ENCODE measurements around the gene EIF3K. TPM values are rescaled to one million over a fixed set of nuclear protein-coding genes. Genes with fewer than 3 reads are reported as not detected.

EIF3K gene
- polyA plus RNA-seq, 1 experiment = 357 TPM

- no peak overlapping the region for H3K4me3 ChIP-seq (ENCODE audit: low read depth, low read length)
- H3K36me3 ChIP-seq (ENCODE audit: control insufficient read depth, insufficient read depth, low read length) = no peaks in the 10 kb centered on the region
- no peak for TF ChIP-seq CTCF (IDR thresholded peaks at IDR 0.05; ENCODE audit: insufficient read depth, low read depth, low read length)
- H3K27me3 ChIP-seq (ENCODE audit: control insufficient read depth, insufficient read depth, low read length) = no peaks in the 10 kb centered on the region
- no peak for DNase-seq (ENCODE audit: low read depth)
- ChIA-PET POLR2A (interaction anchor here (0.6 to 0.7 kb wide), 2 partner anchors 226 to 230 kb away, joined by 3 to 8 read pairs; no protein-coding TSS in a partner anchor), CTCF (interaction anchor here (0.9 to 6.1 kb wide), 3 partner anchors 9 to 242 kb away, joined by 3 to 49 read pairs (median 5); partner anchors contain the start of gene FAM98C)
Observed at GRCh38 chr19:38644719-38645118, 25.7 kb downstream of the EIF3K start.

- ChIA-PET CTCF (interaction anchor here (0.6 to 6.1 kb wide), 8 partner anchors 9 to 328 kb away, joined by 3 to 49 read pairs (median 3); partner anchors contain the start of genes FAM98C and FBXO17), POLR2A (interaction anchor here (0.5 to 1.4 kb wide), 7 partner anchors 27 to 182 kb away, joined by 3 to 5 read pairs (median 3); partner anchors contain the start of gene EIF3K)
- H3K36me3 ChIP-seq (ENCODE audit: control insufficient read depth, insufficient read depth, low read length) = no peaks in the 10 kb centered on the region
- peak; percentile 74 for DNase-seq (ENCODE audit: low read depth)
- no peaks in the 10 kb centered on the region for H3K27me3 ChIP-seq (ENCODE audit: control insufficient read depth, insufficient read depth, low read length)
- H3K4me3 ChIP-seq (ENCODE audit: low read depth, low read length) = peak within 1 kb of the TSS; percentile 100
- TF ChIP-seq CTCF (IDR thresholded peaks at IDR 0.05; ENCODE audit: insufficient read depth, low read depth, low read length) = no peak
Observed at GRCh38 chr19:38647368-38647965, 28.5 kb downstream of the EIF3K start, which contains the start of gene ACTN4. TSS of gene ACTN4 (plus strand) at chr19:38647649. CDS start at chr19:38647746, 97 bp downstream.

GRCh38 chr19:38647966-38648768 is 29.2 kb downstream of the EIF3K start:
- no peaks in the 10 kb centered on the region for H3K27me3 ChIP-seq (ENCODE audit: control insufficient read depth, insufficient read depth, low read length)
- DNase-seq (ENCODE audit: low read depth) = no peak
- CTCF ChIA-PET = interaction anchor here (0.6 to 6.1 kb wide), 8 partner anchors 10 to 253 kb away, joined by 3 to 49 read pairs (median 3); no protein-coding TSS in a partner anchor
- TF ChIP-seq CTCF (IDR thresholded peaks at IDR 0.05; ENCODE audit: insufficient read depth, low read depth, low read length) = no peak
- POLR2A ChIA-PET = interaction anchor here (0.6 to 1.4 kb wide), 5 partner anchors 11 to 181 kb away, joined by 3 to 11 read pairs (median 3); no protein-coding TSS in a partner anchor
- H3K36me3 ChIP-seq (ENCODE audit: control insufficient read depth, insufficient read depth, low read length) = no peaks in the 10 kb centered on the region
- H3K4me3 ChIP-seq (ENCODE audit: low read depth, low read length) = peak overlapping the region; percentile 100

GRCh38 chr19:38648769-38649304 is 29.8 kb downstream of the EIF3K start:
- no peaks in the 10 kb centered on the region for H3K27me3 ChIP-seq (ENCODE audit: control insufficient read depth, insufficient read depth, low read length)
- peak overlapping the region; percentile 100 for H3K4me3 ChIP-seq (ENCODE audit: low read depth, low read length)
- TF ChIP-seq CTCF (IDR thresholded peaks at IDR 0.05; ENCODE audit: insufficient read depth, low read depth, low read length) = no peak
- DNase-seq (ENCODE audit: low read depth) = no peak
- ChIA-PET POLR2A (interaction anchor here (0.6 to 1.3 kb wide), 4 partner anchors 10 to 202 kb away, joined by 3 to 11 read pairs (median 5); no protein-coding TSS in a partner anchor), CTCF (interaction anchor here (0.7 to 1.4 kb wide), 6 partner anchors 10 to 82 kb away, joined by 3 to 4 read pairs (median 3); no protein-coding TSS in a partner anchor)
- no peaks in the 10 kb centered on the region for H3K36me3 ChIP-seq (ENCODE audit: control insufficient read depth, insufficient read depth, low read length)

All from BJ (cell line).